Heart left ventricle (tissue), 13 donors: ENCODE measurements around the gene MAML1.

Experiments
- CTCF ChIP-seq, 12 donors: fragments of 200-600 bp; sonication (generic) in 4 of 12; IDR thresholded peaks; one replicate each; pipeline versions ENCODE4 v1.5.0 to v1.8.0; 2018 to 2022; ENCODE audit warnings: antibody characterized with exemption in 12 of 12, mild to moderate bottlenecking in 5 of 12
- POLR2A ChIP-seq, 2 donors: fragments of 450-650 bp; IDR thresholded peaks; one replicate each; pipeline ENCODE4 v1.6.1; 2017; ENCODE audit warnings: antibody characterized with exemption in 2 of 2, mild to moderate bottlenecking in 2 of 2, moderate library complexity in 2 of 2
- donor health status: ischemic (EF 13 %, LVEDD 7.1; RV severe dilation, severe dysfunction).
- donor health status: DM: no; HTN: yes; CAD: no.
- donor health status: DM: no; HTN: no; CAD: no.
- donor health status: ischemic (EF 25% LVEDD 6.9; RV normal size, moderate dysfunction).
- donor health status: ischemic (EF 25% LVEDD 5.7; RV mildly dilated, moderate dysfunction).
- donor health status: ischemic (EF 35%, LVEDD 5.7; RV mildly dilated, moderate dysfunction).
- donor health status: nonischemic (EF 11% LVEDD 7.7; RV severe dilation, severe dysfunction).
- donor health status: DM: yes; HTN: yes; CAD: no.
- donor health status: PGD.
- donor health status: ischemic (EF 29% LVEDD 5.4; RV normal size, mild dysfunction).
- donor health status: nonischemic (EF 23%, LVEDD 6.1; RV moderate dilation, normal function).

DNA sequence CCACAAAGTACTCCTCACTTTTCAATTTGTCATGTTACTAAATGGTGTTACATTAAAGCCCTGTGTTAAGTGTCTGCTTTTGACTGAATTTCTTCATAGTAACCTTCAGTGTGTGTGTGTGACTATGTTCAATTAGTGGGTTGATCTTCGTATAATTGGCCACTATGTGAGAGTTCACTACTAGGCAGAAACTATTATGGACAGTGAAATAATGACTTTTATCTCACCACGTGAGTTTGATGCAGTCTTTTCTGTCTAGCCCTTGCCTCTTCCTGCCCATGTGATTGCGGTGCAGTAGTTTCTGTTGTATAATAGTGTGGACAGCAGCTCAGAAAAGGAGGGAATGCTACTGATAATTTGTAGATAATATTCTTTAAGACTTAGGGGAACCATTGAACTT lies 1.8 kb upstream of the MAML1 start:
- TF ChIP-seq CTCF (IDR thresholded peaks at IDR 0.05) (no peak), POLR2A (IDR thresholded peaks at IDR 0.05) (no peak)
